IMR-90 (cell line): ENCODE data around the gene KIF4B. TPM values are rescaled to one million over a fixed set of nuclear protein-coding genes. Genes with fewer than 3 reads are reported as not detected.
A peak's percentile ranks its signal among the peaks of the same experiment; 100 is the strongest.

ENCODE experiments used
- ATAC-seq: fragments of 200-7000 bp; cut with Tn5 transposase; 2 replicates; pipeline ENCODE4 v1.9.1; 2020; ENCODE audit warnings: low read depth, mild to moderate bottlenecking, moderate library complexity
- BruUV-seq: library from RNA; stranded (reverse); fragments of 400-500 nt; replicated peaks from 2 replicates; lab custom pipeline; 2021; lab: Mats Ljungman, UMichigan
- CTCF ChIA-PET: fragments of 300-600 bp; formaldehyde crosslinking; extraction: SDS; loops from one replicate; lab custom pipeline; 2021; ENCODE audit warnings: antibody characterized with exemption; lab: Yijun Ruan, JAX
- POLR2A ChIA-PET: fragments of 300-600 bp; sonication (Branson Sonifier 250); formaldehyde crosslinking; loops from one replicate; lab custom pipeline; 2022; ENCODE audit warnings: antibody characterized with exemption; ENCODE audit not compliant: unreplicated experiment; lab: Charles Lee
- DNase-seq: peaks from one replicate; pipeline ENCODE4 v3.0.0; 2013
- H2AFZ ChIP-seq: replicated peaks from 2 replicates; pipeline ENCODE3; 2013; ENCODE audit warnings: low read length, mild to moderate bottlenecking; ENCODE audit not compliant: poor library complexity
- H2AK5ac ChIP-seq: 2 replicates; pipeline ENCODE4 v1.6.1; 2013; ENCODE audit warnings: low read depth, low read length, inconsistent platforms
- H2AK9ac ChIP-seq: replicated peaks from 2 replicates; pipeline ENCODE3; 2013; ENCODE audit warnings: mild to moderate bottlenecking, low read depth, low read length, moderate library complexity; ENCODE audit not compliant: poor library complexity
- H2BK120ac ChIP-seq: 2 replicates; pipeline ENCODE4 v1.6.1; 2013; ENCODE audit warnings: low read depth, low read length, inconsistent platforms
- H2BK15ac ChIP-seq: 3 replicates; pipeline ENCODE4 v1.6.1; 2013; ENCODE audit warnings: low read depth, low read length, inconsistent platforms
- H2BK20ac ChIP-seq: 2 replicates; pipeline ENCODE4 v1.6.1; 2013; ENCODE audit warnings: low read depth, mild to moderate bottlenecking, inconsistent platforms, low read length, moderate library complexity
- H2BK5ac ChIP-seq: 2 replicates; pipeline ENCODE4 v1.6.1; 2013; ENCODE audit warnings: mild to moderate bottlenecking, low read depth, low read length, inconsistent platforms; ENCODE audit not compliant: poor library complexity, severe bottlenecking
- H3K14ac ChIP-seq: replicated peaks from 2 replicates; pipeline ENCODE4 v1.6.1; 2013; ENCODE audit warnings: low read depth, low read length, inconsistent platforms
- H3K18ac ChIP-seq: 2 replicates; pipeline ENCODE4 v1.6.1; 2013; ENCODE audit warnings: low read depth, low read length, control low read depth
- H3K23ac ChIP-seq: 2 replicates; pipeline ENCODE4 v1.6.1; 2013; ENCODE audit warnings: low read depth, low read length, inconsistent platforms
- H3K27ac ChIP-seq: 2 replicates; pipeline ENCODE4 v1.5.1; 2013; ENCODE audit warnings: mild to moderate bottlenecking, control low read depth, low read length; ENCODE audit not compliant: insufficient read depth
- H3K27me3 ChIP-seq: 2 replicates; pipeline ENCODE4 v1.6.1; 2013; ENCODE audit warnings: low read length; ENCODE audit not compliant: control insufficient read depth, insufficient read depth
- H3K36me3 ChIP-seq: 2 replicates; pipeline ENCODE4 v1.6.1; 2013; ENCODE audit warnings: low read length, mixed read lengths; ENCODE audit not compliant: control insufficient read depth, insufficient read depth
- H3K4ac ChIP-seq: 2 replicates; pipeline ENCODE4 v1.6.1; 2013; ENCODE audit warnings: low read depth, low read length, inconsistent platforms
- H3K4me1 ChIP-seq: 2 replicates; pipeline ENCODE4 v1.6.1; 2013; ENCODE audit warnings: low read length, mixed read lengths; ENCODE audit not compliant: control insufficient read depth, insufficient read depth
- H3K4me2 ChIP-seq: 2 replicates; pipeline ENCODE4 v1.6.1; 2013; ENCODE audit warnings: low read depth, mild to moderate bottlenecking, control low read depth, low read length, moderate library complexity
- H3K4me3 ChIP-seq: 2 replicates; pipeline ENCODE4 v1.5.1; 2013; ENCODE audit warnings: low read depth, mild to moderate bottlenecking, control low read depth, low read length, moderate library complexity; ENCODE audit not compliant: insufficient read depth
- H3K56ac ChIP-seq: 2 replicates; pipeline ENCODE4 v1.6.1; 2013; ENCODE audit warnings: low read length, inconsistent platforms; ENCODE audit not compliant: insufficient read depth; ENCODE audit errors: extremely low read depth
- H3K79me1 ChIP-seq, 2 experiments: 2 replicates each; pipeline ENCODE4 v1.6.1; 2013; ENCODE audit warnings: low read length in 2 of 2, inconsistent platforms in 1 of 2, low read depth in 1 of 2
- H3K9ac ChIP-seq: 2 replicates; pipeline ENCODE4 v1.6.1; 2013; ENCODE audit warnings: low read depth, low read length, control low read depth
- H3K9me1 ChIP-seq: 2 replicates; pipeline ENCODE4 v1.6.1; 2013; ENCODE audit warnings: low read length, inconsistent platforms; ENCODE audit not compliant: insufficient read depth
- H3K9me3 ChIP-seq: 2 replicates; pipeline ENCODE4 v1.6.1; 2013; ENCODE audit warnings: low read length; ENCODE audit not compliant: control insufficient read depth, insufficient read depth
- H4K20me1 ChIP-seq: 2 replicates; pipeline ENCODE4 v1.6.1; 2013; ENCODE audit warnings: low read length, inconsistent platforms; ENCODE audit not compliant: insufficient read depth
- H4K5ac ChIP-seq: 2 replicates; pipeline ENCODE4 v1.6.1; 2013; ENCODE audit warnings: mild to moderate bottlenecking, low read depth, low read length, control low read depth
- H4K8ac ChIP-seq, 2 experiments: 2 replicates each; pipeline ENCODE4 v1.6.1; 2013; ENCODE audit warnings: low read depth in 2 of 2, low read length in 2 of 2, control low read depth in 1 of 2, inconsistent platforms in 1 of 2
- H4K91ac ChIP-seq: 2 replicates; pipeline ENCODE4 v1.6.1; 2013; ENCODE audit warnings: low read depth, low read length, inconsistent platforms; ENCODE audit not compliant: insufficient read depth
- MAZ ChIP-seq: IDR thresholded peaks from 2 replicates; pipeline ENCODE4 v1.6.1; 2012; ENCODE audit warnings: low read depth, mild to moderate bottlenecking, low read length, improper control_type of control experiment, moderate library complexity, borderline replicate concordance
- RAD21 ChIP-seq: IDR thresholded peaks from 2 replicates; pipeline ENCODE4 v1.6.1; 2012; ENCODE audit warnings: low read length, improper control_type of control experiment
- RCOR1 ChIP-seq: IDR thresholded peaks from 2 replicates; pipeline ENCODE4 v1.6.1; 2012; ENCODE audit warnings: mild to moderate bottlenecking, low read length, improper control_type of control experiment; ENCODE audit not compliant: insufficient replicate concordance
- SMC3 ChIP-seq: fragments of 150-350 bp; IDR thresholded peaks from 2 replicates; pipeline ENCODE4 v1.6.1; 2016; ENCODE audit warnings: low read depth, mild to moderate bottlenecking, antibody characterized with exemption, low read length, moderate library complexity
- WGBS, 2 experiments: methylation state at CpG; one replicate each; pipeline versions ENCODE4 v1.1.5 to v1.1.7; 2013; ENCODE audit warnings: missing lambda C conversion rate in 2 of 2; ENCODE audit not compliant: insufficient read length in 1 of 2; ENCODE audit errors: extremely low coverage in 2 of 2; 5-methylcytosine and 5-hydroxymethylcytosine counted together
- dilution Hi-C: fragments of 300-500 bp; cut with HindIII; formaldehyde crosslinking; loops from one replicate; pipeline ENCODE4 v1.14.3; 2018; ENCODE audit warnings: low sequenced_read_pairs; ENCODE audit not compliant: unreplicated experiment
- in situ Hi-C: fragments of 300-500 bp; cut with MboI; formaldehyde crosslinking; loops from 3 replicates; pipeline ENCODE4 v1.14.3; 2019; ENCODE audit warnings: low sequenced_read_pairs, inconsistent platforms, mixed read lengths
- intact Hi-C: fragments of 100-400 bp; cut with micrococcal nuclease; formaldehyde crosslinking; loops from 2 replicates; pipeline ENCODE4 v1.10.0; 2022
- polyA plus RNA-seq, 3 experiments: library from polyadenylated mRNA; depleted of rRNA; stranded (reverse); fragments of >200 nt; gene quantifications; 2 replicates each; pipeline ENCODE4 v1.2.3, GENCODE V29; 2012; ENCODE audit warnings: low replicate concordance in 1 of 3
- total RNA-seq: library from RNA; depleted of rRNA; stranded (reverse); fragments of >200 nt; gene quantifications from 2 replicates; pipeline ENCODE4 v1.2.3, GENCODE V29; 2012
- TF ChIP-seq, protein P1 (sequence below): conservative IDR thresholded peaks from 2 replicates; pipeline ENCODE4 v1.5.1; 2012; ENCODE audit warnings: mild to moderate bottlenecking, low read depth, low read length, improper control_type of control experiment

KIF4B gene
- total and polyA plus RNA-seq, 2 of the 4 experiments (the other 2 are of a cell fraction), result under 0.01 to 0.03 TPM

DNA sequence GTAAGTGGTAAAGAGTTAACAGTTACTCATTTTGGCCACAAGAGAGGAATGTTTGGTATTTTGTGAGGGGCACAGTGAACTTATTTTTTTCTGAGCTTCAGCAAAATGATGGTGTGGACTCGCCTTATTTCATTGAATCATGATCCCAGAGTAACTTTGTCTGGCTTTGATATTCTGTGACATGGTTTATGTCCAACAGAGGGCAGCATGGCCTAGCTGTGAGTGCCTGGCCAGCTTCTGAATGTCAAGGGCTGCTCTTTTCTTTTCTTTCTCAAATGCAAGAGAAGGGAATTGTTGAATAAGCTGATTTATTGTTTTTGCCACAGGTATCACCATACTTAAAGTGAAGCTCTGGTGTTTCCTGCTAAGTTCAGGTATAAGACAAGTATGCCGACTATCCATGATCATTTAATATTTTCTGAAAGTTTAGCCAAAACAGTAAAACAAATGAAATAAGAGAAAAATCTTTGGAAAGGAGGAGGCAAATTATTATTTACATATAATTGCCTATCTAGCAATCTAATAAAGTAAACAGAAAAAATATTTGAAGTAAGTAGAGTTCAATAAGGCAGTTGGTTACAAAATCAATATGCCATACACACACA is 41.0 kb upstream of the KIF4B start:
- Histone ChIP-seq H2BK20ac (no peak overlapping the region), H3K4me1 (peaks cover 1% of the 10 kb centered on the region; the same call in 1 of the 2 replicates), H3K36me3 (0 out of 2 replicates have a peak, but pooled peaks cover 1% of the 10 kb centered on the region), H3K4ac (no peak overlapping the region), H3K14ac (no peak overlapping the region), H3K9me1 (no peaks in the 10 kb centered on the region), H3K56ac (no peak overlapping the region), H3K27me3 (no peaks in the 10 kb centered on the region), H2AK5ac (no peak overlapping the region), H4K20me1 (no peaks in the 10 kb centered on the region), H4K8ac (no peak overlapping the region), H2AFZ (no peak overlapping the region), H4K5ac (no peak overlapping the region), H3K9ac (no peak overlapping the region), H3K9me3 (no peaks in the 10 kb centered on the region; the same call in 1 of the 2 replicates), H3K23ac (no peak overlapping the region), H3K4me2 (no peak overlapping the region), H3K27ac (no peak overlapping the region), H2AK9ac (no peak overlapping the region), H3K4me3 (no peak overlapping the region), H2BK5ac (no peak overlapping the region), H3K18ac (no peak overlapping the region), H2BK120ac (no peak overlapping the region), H3K79me1 (no peaks in the 10 kb centered on the region), H4K91ac (no peak overlapping the region), H2BK15ac (no peak overlapping the region)
- intact Hi-C loops, result loop anchor here (1.0 to 10.0 kb wide), 3 partner anchors 32 to 1852 kb away; no protein-coding TSS in a partner anchor
- CTCF ChIA-PET, result interaction anchor here (0.5 to 2.4 kb wide), 11 partner anchors 12 to 182 kb away, joined by 3 to 11 read pairs (median 3); no protein-coding TSS in a partner anchor
- no CpG with 5 or more reads among the region's 2 CpGs for WGBS, 2 experiments
- ATAC-seq (peak; percentile 67), DNase-seq (peak; percentile 53)
- in situ Hi-C loops, result loop anchor here (10.0 kb wide), 1 partner anchor 1852 kb away; no protein-coding TSS in a partner anchor
- BruUV-seq, result no TSS peak
- TF ChIP-seq MAZ, result no peak
- peak; percentile 57; the same call in 1 of the 2 replicates for TF ChIP-seq SMC3
- TF ChIP-seq, protein P1, sequence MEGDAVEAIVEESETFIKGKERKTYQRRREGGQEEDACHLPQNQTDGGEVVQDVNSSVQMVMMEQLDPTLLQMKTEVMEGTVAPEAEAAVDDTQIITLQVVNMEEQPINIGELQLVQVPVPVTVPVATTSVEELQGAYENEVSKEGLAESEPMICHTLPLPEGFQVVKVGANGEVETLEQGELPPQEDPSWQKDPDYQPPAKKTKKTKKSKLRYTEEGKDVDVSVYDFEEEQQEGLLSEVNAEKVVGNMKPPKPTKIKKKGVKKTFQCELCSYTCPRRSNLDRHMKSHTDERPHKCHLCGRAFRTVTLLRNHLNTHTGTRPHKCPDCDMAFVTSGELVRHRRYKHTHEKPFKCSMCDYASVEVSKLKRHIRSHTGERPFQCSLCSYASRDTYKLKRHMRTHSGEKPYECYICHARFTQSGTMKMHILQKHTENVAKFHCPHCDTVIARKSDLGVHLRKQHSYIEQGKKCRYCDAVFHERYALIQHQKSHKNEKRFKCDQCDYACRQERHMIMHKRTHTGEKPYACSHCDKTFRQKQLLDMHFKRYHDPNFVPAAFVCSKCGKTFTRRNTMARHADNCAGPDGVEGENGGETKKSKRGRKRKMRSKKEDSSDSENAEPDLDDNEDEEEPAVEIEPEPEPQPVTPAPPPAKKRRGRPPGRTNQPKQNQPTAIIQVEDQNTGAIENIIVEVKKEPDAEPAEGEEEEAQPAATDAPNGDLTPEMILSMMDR, result peak; percentile 67
- peak; percentile 76 for TF ChIP-seq RAD21
- no peak for TF ChIP-seq RCOR1
- dilution Hi-C loops, result no loop called here
- POLR2A ChIA-PET, result interaction anchor here (0.5 kb wide), 1 partner anchor 30 kb away, joined by 4 read pairs; no protein-coding TSS in a partner anchor
